HFFc6 (cell line): ENCODE measurements around the gene USP25. TPM values are rescaled to one million over a fixed set of nuclear protein-coding genes. Genes with fewer than 3 reads are reported as not detected.
A peak's percentile ranks its signal among the peaks of the same experiment; 100 is the strongest.

Experiments
- DNase-seq: peaks from one replicate; pipeline ENCODE4 v3.0.0-alpha.2; 2018
- H3K27ac Mint-ChIP-seq: 2 replicates; pipeline ENCODE4 v1.8.0; 2020; ENCODE audit warnings: mild to moderate bottlenecking, mixed read lengths
- H3K27me3 Mint-ChIP-seq: 2 replicates; pipeline ENCODE4 v1.8.0; 2021; ENCODE audit warnings: mild to moderate bottlenecking, moderate library complexity, mixed read lengths; ENCODE audit not compliant: insufficient read depth
- H3K36me3 Mint-ChIP-seq: 2 replicates; pipeline ENCODE4 v1.8.0; 2021; ENCODE audit warnings: low read depth, mixed read lengths
- H3K4me1 Mint-ChIP-seq: 2 replicates; pipeline ENCODE4 v1.8.0; 2020; ENCODE audit warnings: low read depth, mixed read lengths
- H3K4me3 Mint-ChIP-seq: 2 replicates; pipeline ENCODE4 v1.8.0; 2020; ENCODE audit warnings: mild to moderate bottlenecking, moderate library complexity, mixed read lengths
- H3K9me3 Mint-ChIP-seq: 2 replicates; pipeline ENCODE4 v1.8.0; 2020; ENCODE audit warnings: mild to moderate bottlenecking, mixed read lengths
- CTCF ChIP-seq: fragments of 200-600 bp; sonication (generic); IDR thresholded peaks from 2 replicates; pipeline ENCODE4 v1.5.0; 2021; ENCODE audit warnings: antibody characterized with exemption, mild to moderate bottlenecking
- total RNA-seq, 6 experiments: library from RNA; stranded (reverse); fragmentation: NEBNext Ultra II Directional; extraction: Animal tissue kit (Norgen Biotek cat#: 25700); gene quantifications; 2 replicates in 1 of 6; 3 replicates in 5 of 6; pipeline ENCODE4 v1.2.3, GENCODE V29; 2021

USP25 gene
- total RNA-seq, 6 experiments from 2014 or later, result 13.8 to 18.3 (median 16.6) TPM

- no peaks in the 10 kb centered on the region for H3K9me3 Mint-ChIP-seq
- H3K4me3 Mint-ChIP-seq, result no peak overlapping the region
- peaks cover under 1% of the 10 kb centered on the region for H3K4me1 Mint-ChIP-seq
- H3K27me3 Mint-ChIP-seq, result peaks cover 15% of the 10 kb centered on the region
- no peak for DNase-seq
- no peak for TF ChIP-seq CTCF
- no peaks in the 10 kb centered on the region for H3K36me3 Mint-ChIP-seq
- no peak overlapping the region for H3K27ac Mint-ChIP-seq
These were observed 3.8 kb upstream of the USP25 start for GRCh38 chr21:15725949-15726348.

GRCh38 chr21:15728046-15728445 lies 1.7 kb upstream of the USP25 start:
- H3K4me1 Mint-ChIP-seq, result peaks cover 21% of the 10 kb centered on the region
- no peaks in the 10 kb centered on the region for H3K36me3 Mint-ChIP-seq
- TF ChIP-seq CTCF, result no peak
- H3K27me3 Mint-ChIP-seq, result peaks cover 15% of the 10 kb centered on the region
- DNase-seq, result no peak
- H3K27ac Mint-ChIP-seq, result no peak overlapping the region
- no peak overlapping the region for H3K4me3 Mint-ChIP-seq
- no peaks in the 10 kb centered on the region for H3K9me3 Mint-ChIP-seq

GRCh38 chr21:15729346-15729673 lies 472 bp upstream of the USP25 start:
- Mint-ChIP-seq H3K27ac (peak overlapping the region; percentile 38; the same call in 1 of the 2 replicates), H3K4me1 (peaks cover 21% of the 10 kb centered on the region), H3K36me3 (no peaks in the 10 kb centered on the region), H3K4me3 (peak overlapping the region; percentile 83), H3K9me3 (no peaks in the 10 kb centered on the region), H3K27me3 (peaks cover 15% of the 10 kb centered on the region)
- DNase-seq, result no peak
- TF ChIP-seq CTCF, result no peak

GRCh38 chr21:15730484-15731242 lies 881 bp downstream of the USP25 start:
- DNase-seq, result no peak
- H3K36me3 Mint-ChIP-seq, result no peaks in the 10 kb centered on the region
- no peak for TF ChIP-seq CTCF

GRCh38 chr21:15731243-15731613 lies 1.4 kb downstream of the USP25 start:
- H3K27ac Mint-ChIP-seq, result peak overlapping the region; percentile 83; the same call in 1 of the 2 replicates
- no peaks in the 10 kb centered on the region for H3K9me3 Mint-ChIP-seq
- H3K4me1 Mint-ChIP-seq, result peaks cover 32% of the 10 kb centered on the region
- peak overlapping the region; percentile 95 for H3K4me3 Mint-ChIP-seq
- H3K36me3 Mint-ChIP-seq, result no peaks in the 10 kb centered on the region
- DNase-seq, result no peak
- TF ChIP-seq CTCF, result no peak
- H3K27me3 Mint-ChIP-seq, result peaks cover 7% of the 10 kb centered on the region

More at GRCh38 chr21:15730484-15731242, 881 bp downstream of the USP25 start:
- Mint-ChIP-seq H3K9me3 (no peaks in the 10 kb centered on the region), H3K27ac (peak overlapping the region; percentile 83), H3K4me1 (peaks cover 26% of the 10 kb centered on the region), H3K4me3 (peak overlapping the region; percentile 95), H3K27me3 (peaks cover 9% of the 10 kb centered on the region)
